HG03432 (cell line): ENCODE data around the gene RUVBL1.
"Not testable (repeated sequence)": the region's sequence is repeated elsewhere in the genome, so short reads cannot be mapped to it uniquely, and the experiment has no call there.

ENCODE experiments used
- ATAC-seq: cut with Tn5 transposase; IDR thresholded peaks from one replicate; pipeline ENCODE4 v1.9.1; 2021; ENCODE audit warnings: mild to moderate bottlenecking, moderate library complexity; ENCODE audit not compliant: unreplicated experiment

Gene RUVBL1

GRCh38 chr3:128123538-128124368 is at the start of gene RUVBL1:
Gene RUVBL1, minus strand, starts transcription at chr3:128123812. Its CDS starts 88 bp downstream, at chr3:128123724.
- ATAC-seq = peak; percentile 98

- ATAC-seq = no peak
Observed at GRCh38 chr3:128173200-128173599, 49.6 kb upstream of the RUVBL1 start.

- no peak for ATAC-seq
Observed at GRCh38 chr3:128170866-128171516, 47.4 kb upstream of the RUVBL1 start.

- ATAC-seq = no peak
Observed at GRCh38 chr3:128168836-128169235, 45.2 kb upstream of the RUVBL1 start.

- no peak for ATAC-seq
Observed at GRCh38 chr3:128167973-128168674, 44.5 kb upstream of the RUVBL1 start.

- no peak for ATAC-seq
Observed at GRCh38 chr3:128167646-128167972, 44.0 kb upstream of the RUVBL1 start.

- ATAC-seq = no peak
Observed at GRCh38 chr3:128166971-128167453, 43.4 kb upstream of the RUVBL1 start.

GRCh38 chr3:128163432-128163831 is 39.8 kb upstream of the RUVBL1 start:
- ATAC-seq = no peak

- no peak for ATAC-seq
Observed at GRCh38 chr3:128160661-128161060, 37.0 kb upstream of the RUVBL1 start.

GRCh38 chr3:128155616-128156360 is 32.2 kb upstream of the RUVBL1 start:
- ATAC-seq = no peak

- ATAC-seq = not testable (repeated sequence)
Observed at GRCh38 chr3:128154354-128154753, 30.7 kb upstream of the RUVBL1 start.

- peak; percentile 92 for ATAC-seq
Observed at GRCh38 chr3:128153156-128154041, 29.8 kb upstream of the RUVBL1 start, which contains the start of gene EEFSEC. Gene EEFSEC, plus strand, starts transcription at chr3:128153481. Its CDS starts 27 bp downstream, at chr3:128153508.

GRCh38 chr3:128152419-128153155 is 29.0 kb upstream of the RUVBL1 start:
- no peak for ATAC-seq

GRCh38 chr3:128151758-128152274 is 28.2 kb upstream of the RUVBL1 start:
- no peak for ATAC-seq

GRCh38 chr3:128149650-128150049 is 26.0 kb upstream of the RUVBL1 start:
- no peak for ATAC-seq

GRCh38 chr3:128146201-128146600 is 22.6 kb upstream of the RUVBL1 start:
- no peak for ATAC-seq

- no peak for ATAC-seq
Observed at GRCh38 chr3:128145279-128145678, 21.7 kb upstream of the RUVBL1 start.

GRCh38 chr3:128144512-128145187 is 21.0 kb upstream of the RUVBL1 start:
- no peak for ATAC-seq
